Muscle layer of colon (tissue), 2 donors: ENCODE data around the gene SMAD7.

ENCODE experiments used
- H3K27ac ChIP-seq: one replicate; pipeline ENCODE4 v1.7.0; 2013; ENCODE audit warnings: low read depth, mild to moderate bottlenecking, low read length, moderate library complexity
- H3K27me3 ChIP-seq, 2 donors: one replicate each; pipeline ENCODE4 v1.7.0; 2013; ENCODE audit warnings: low read length in 2 of 2, mild to moderate bottlenecking in 2 of 2; ENCODE audit not compliant: insufficient read depth in 2 of 2, control insufficient read depth in 1 of 2
- H3K36me3 ChIP-seq: one replicate; pipeline ENCODE4 v1.7.0; 2013; ENCODE audit warnings: mild to moderate bottlenecking, low read length; ENCODE audit not compliant: insufficient read depth
- H3K4me1 ChIP-seq: one replicate; pipeline ENCODE4 v1.7.0; 2013; ENCODE audit warnings: mild to moderate bottlenecking, low read length; ENCODE audit not compliant: insufficient read depth
- H3K4me3 ChIP-seq, 2 donors: one replicate each; pipeline ENCODE4 v1.7.0; 2013; ENCODE audit warnings: low read length in 2 of 2, low read depth in 1 of 2, mild to moderate bottlenecking in 1 of 2, moderate library complexity in 1 of 2
- H3K9ac ChIP-seq: one replicate; pipeline ENCODE4 v1.7.0; 2013; ENCODE audit warnings: low read length
- H3K9me3 ChIP-seq: one replicate; pipeline ENCODE4 v1.7.0; 2013; ENCODE audit warnings: mild to moderate bottlenecking, low read length
- donor health status: abdominal sarcoma.
- donor health status: Adenocarcinoma of cecum.

Gene SMAD7

GRCh38 chr18:48913201-48913600 lies 37.6 kb downstream of the SMAD7 start:
- no peak overlapping the region for H3K27ac ChIP-seq
- H3K9ac ChIP-seq, result no peak overlapping the region
- no peak overlapping the region for H3K4me3 ChIP-seq
- no peaks in the 10 kb centered on the region for H3K36me3 ChIP-seq
- no peaks in the 10 kb centered on the region for H3K4me1 ChIP-seq
- no peaks in the 10 kb centered on the region for H3K27me3 ChIP-seq
- H3K9me3 ChIP-seq, result no peaks in the 10 kb centered on the region

- Histone ChIP-seq H3K4me1 (no peaks in the 10 kb centered on the region), H3K27me3 (no peaks in the 10 kb centered on the region), H3K9me3 (no peaks in the 10 kb centered on the region), H3K36me3 (no peaks in the 10 kb centered on the region), H3K4me3 (no peak overlapping the region), H3K9ac (no peak overlapping the region), H3K27ac (no peak overlapping the region)
Observed at GRCh38 chr18:48910972-48911545, 39.7 kb downstream of the SMAD7 start.

- Histone ChIP-seq H3K27me3 (no peaks in the 10 kb centered on the region), H3K4me3 (no peak overlapping the region), H3K9ac (no peak overlapping the region), H3K27ac (no peak overlapping the region), H3K4me1 (no peaks in the 10 kb centered on the region), H3K36me3 (no peaks in the 10 kb centered on the region), H3K9me3 (no peaks in the 10 kb centered on the region)
Observed at GRCh38 chr18:48909721-48910120, 41.0 kb downstream of the SMAD7 start.

GRCh38 chr18:48908916-48909315 lies 41.8 kb downstream of the SMAD7 start:
- H3K36me3 ChIP-seq, result no peaks in the 10 kb centered on the region
- H3K4me1 ChIP-seq, result no peaks in the 10 kb centered on the region
- H3K27me3 ChIP-seq, result no peaks in the 10 kb centered on the region
- no peak overlapping the region for H3K27ac ChIP-seq
- no peak overlapping the region for H3K4me3 ChIP-seq
- no peak overlapping the region for H3K9ac ChIP-seq
- no peaks in the 10 kb centered on the region for H3K9me3 ChIP-seq

- no peaks in the 10 kb centered on the region for H3K36me3 ChIP-seq
- no peaks in the 10 kb centered on the region for H3K27me3 ChIP-seq
- H3K9ac ChIP-seq, result no peak overlapping the region
- no peak overlapping the region for H3K27ac ChIP-seq
- H3K4me3 ChIP-seq, result no peak overlapping the region
- H3K4me1 ChIP-seq, result peaks cover 14% of the 10 kb centered on the region
- H3K9me3 ChIP-seq, result no peaks in the 10 kb centered on the region
Observed at GRCh38 chr18:48905513-48905912, 45.3 kb downstream of the SMAD7 start.

- Histone ChIP-seq H3K4me3 (no peak overlapping the region), H3K9me3 (no peaks in the 10 kb centered on the region), H3K4me1 (peaks cover 14% of the 10 kb centered on the region), H3K27ac (no peak overlapping the region), H3K9ac (no peak overlapping the region), H3K27me3 (no peaks in the 10 kb centered on the region), H3K36me3 (no peaks in the 10 kb centered on the region)
Observed at GRCh38 chr18:48904847-48905394, 45.8 kb downstream of the SMAD7 start.

- Histone ChIP-seq H3K27ac (no peak overlapping the region), H3K9ac (no peak overlapping the region), H3K4me1 (peaks cover 14% of the 10 kb centered on the region), H3K9me3 (no peaks in the 10 kb centered on the region), H3K36me3 (no peaks in the 10 kb centered on the region), H3K4me3 (no peak overlapping the region), H3K27me3 (no peaks in the 10 kb centered on the region)
Observed at GRCh38 chr18:48904091-48904490, 46.7 kb downstream of the SMAD7 start.

GRCh38 chr18:48902856-48903601 lies 47.7 kb downstream of the SMAD7 start:
- Histone ChIP-seq H3K27ac (peak overlapping the region; percentile 45), H3K27me3 (no peaks in the 10 kb centered on the region), H3K4me3 (no peak overlapping the region), H3K9ac (no peak overlapping the region), H3K36me3 (no peaks in the 10 kb centered on the region), H3K4me1 (peaks cover 14% of the 10 kb centered on the region), H3K9me3 (no peaks in the 10 kb centered on the region)

GRCh38 chr18:48902023-48902855 lies 48.5 kb downstream of the SMAD7 start:
- peaks cover 14% of the 10 kb centered on the region for H3K4me1 ChIP-seq
- no peaks in the 10 kb centered on the region for H3K36me3 ChIP-seq
- peak overlapping the region in 1 of 2 donors; percentile 17 for H3K4me3 ChIP-seq
- no peaks in the 10 kb centered on the region for H3K27me3 ChIP-seq
- peak overlapping the region; percentile 45 for H3K27ac ChIP-seq
- peak overlapping the region; percentile 45 for H3K9ac ChIP-seq
- no peaks in the 10 kb centered on the region for H3K9me3 ChIP-seq

- peak overlapping the region; percentile 35 for H3K27ac ChIP-seq
- no peaks in the 10 kb centered on the region for H3K9me3 ChIP-seq
- no peak overlapping the region for H3K9ac ChIP-seq
- peaks cover 14% of the 10 kb centered on the region for H3K4me1 ChIP-seq
- H3K27me3 ChIP-seq, result no peaks in the 10 kb centered on the region
- no peaks in the 10 kb centered on the region for H3K36me3 ChIP-seq
- H3K4me3 ChIP-seq, result no peak overlapping the region
Observed at GRCh38 chr18:48901145-48902022, 49.4 kb downstream of the SMAD7 start.
